Suprapubic skin (tissue), 4 donors: ENCODE measurements around the gene L3MBTL2.

Source experiments
- POLR2A ChIP-seq, 2 donors: fragments of 450-650 bp; IDR thresholded peaks; one replicate each; pipeline ENCODE4 v1.6.1; 2017; ENCODE audit warnings: antibody characterized with exemption in 2 of 2, mild to moderate bottlenecking in 2 of 2, moderate library complexity in 2 of 2
- POLR2AphosphoS5 ChIP-seq, 3 donors: sonication (generic); formaldehyde crosslinking; IDR thresholded peaks; one replicate each; pipeline ENCODE4 v1.6.1; 2017; ENCODE audit warnings: antibody characterized with exemption in 3 of 3

- TF ChIP-seq POLR2AphosphoS5 (IDR thresholded peaks at IDR 0.05) (no peak), POLR2A (IDR thresholded peaks at IDR 0.05) (no peak)
Observed at GRCh38 chr22:41206719-41207118, 1.6 kb downstream of the L3MBTL2 start.
